Hepatocyte (in vitro differentiated cells): Measurements from ENCODE around the gene GEN1.

ENCODE experiments used
- CTCF ChIP-seq: fragments of 200-600 bp; sonication (generic); IDR thresholded peaks from 2 replicates; pipeline ENCODE4 v1.5.1; 2016; ENCODE audit warnings: antibody characterized with exemption, mild to moderate bottlenecking; ENCODE audit not compliant: poor library complexity
- EZH2 ChIP-seq: fragments of 200-600 bp; sonication (generic); IDR thresholded peaks from 2 replicates; pipeline ENCODE4 v1.6.1; 2016; ENCODE audit warnings: antibody characterized with exemption, mild to moderate bottlenecking, borderline replicate concordance
- EZH2phosphoT487 ChIP-seq: fragments of 200-600 bp; sonication (generic); IDR thresholded peaks from one replicate; pipeline ENCODE4 v1.6.1; 2018; ENCODE audit warnings: antibody characterized with exemption, mild to moderate bottlenecking, low read depth, moderate library complexity; ENCODE audit not compliant: unreplicated experiment, severe bottlenecking

GRCh38 chr2:17708501-17708900 lies 45.4 kb upstream of the GEN1 start:
- TF ChIP-seq CTCF = no peak
- no peak for TF ChIP-seq EZH2
- no peak for TF ChIP-seq EZH2phosphoT487
